HG03139 (cell line): ENCODE data around the gene NRIP3.

Experiments used
- ATAC-seq: cut with Tn5 transposase; IDR thresholded peaks from one replicate; pipeline ENCODE4 v1.9.1; 2021; ENCODE audit not compliant: unreplicated experiment

Gene NRIP3

DNA sequence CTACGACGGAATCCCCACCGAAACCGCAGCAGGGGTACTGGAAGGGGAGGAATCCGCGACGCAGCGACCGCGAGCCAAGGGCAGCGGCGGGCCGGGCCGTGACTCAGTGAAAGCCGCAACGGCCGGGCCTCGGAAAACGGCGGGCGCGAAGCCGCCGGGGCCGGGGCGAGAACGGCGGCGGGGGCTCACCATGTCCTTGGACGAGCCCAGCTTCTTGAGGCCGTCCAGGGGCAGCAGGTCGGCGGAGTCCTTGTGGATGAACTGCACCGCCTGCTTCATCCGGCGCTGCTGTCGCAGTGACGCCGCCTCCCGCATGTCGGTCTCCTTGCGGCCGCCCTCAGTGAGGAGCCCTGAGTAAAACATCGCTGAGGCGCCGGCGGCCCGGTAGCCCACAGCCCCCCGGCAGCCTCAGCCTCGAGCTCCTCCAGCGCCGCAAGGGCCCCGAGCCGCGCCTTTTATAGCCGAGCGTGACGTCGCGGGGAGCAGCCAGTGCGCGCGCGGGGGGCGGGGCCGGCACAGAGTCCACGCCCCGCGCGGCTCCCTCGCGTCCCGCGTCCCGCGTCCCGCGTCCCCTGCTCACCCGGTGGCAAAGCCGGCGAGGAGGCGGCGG, at the start of gene NRIP3:
NRIP3 (minus strand) TSS at position 429 of the 610 bp plus-strand sequence; CDS start at position 363, 66 bp downstream.
- no peak for ATAC-seq

- no peak for ATAC-seq
Observed at GRCh38 chr11:9052316-9052715, 48.5 kb upstream of the NRIP3 start.

GRCh38 chr11:9049959-9050358, 46.2 kb upstream of the NRIP3 start:
- no peak for ATAC-seq

GRCh38 chr11:9047964-9048523, 44.2 kb upstream of the NRIP3 start:
- ATAC-seq = no peak

- ATAC-seq = no peak
Observed at GRCh38 chr11:9046481-9046880, 42.7 kb upstream of the NRIP3 start.

DNA sequence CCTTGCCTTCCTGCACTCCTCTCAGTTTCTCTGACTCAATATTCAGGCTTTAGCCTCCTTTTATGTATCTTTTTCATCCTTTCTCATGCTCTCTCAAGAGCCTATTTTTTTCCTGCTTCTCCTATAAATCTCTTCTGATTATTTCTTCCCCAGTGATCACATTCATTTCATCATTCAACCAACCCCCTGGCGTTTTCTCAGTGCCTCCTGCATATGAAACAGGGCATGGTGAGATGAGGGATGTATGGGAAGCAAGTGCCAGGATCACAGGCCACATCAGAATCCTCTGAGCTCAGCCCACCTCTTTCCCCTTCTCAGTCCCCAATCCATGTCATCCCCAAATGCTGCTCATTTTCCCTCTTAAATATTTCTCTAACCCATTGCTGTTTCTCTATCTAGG, 38.7 kb upstream of the NRIP3 start:
- no peak for ATAC-seq

DNA sequence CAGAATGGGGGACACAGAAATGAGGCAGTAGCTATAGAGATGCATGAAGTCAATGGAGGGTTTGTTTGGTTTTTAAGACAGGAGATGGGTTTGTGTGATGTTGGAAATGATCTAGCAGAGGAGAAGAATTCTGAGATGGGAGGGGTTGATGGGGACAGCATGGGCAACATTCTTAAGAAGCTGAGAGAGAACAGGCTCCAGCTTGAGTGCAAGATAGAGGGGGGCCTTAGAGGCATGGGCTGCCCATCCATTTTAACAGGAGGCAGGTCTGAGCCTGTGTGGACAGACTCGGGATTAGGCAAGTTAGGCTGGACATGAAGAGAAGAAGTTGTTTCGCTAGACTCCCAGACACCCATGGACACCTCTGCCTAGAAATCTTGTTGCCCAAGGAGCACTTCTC, 37.9 kb upstream of the NRIP3 start:
- no peak for ATAC-seq

DNA sequence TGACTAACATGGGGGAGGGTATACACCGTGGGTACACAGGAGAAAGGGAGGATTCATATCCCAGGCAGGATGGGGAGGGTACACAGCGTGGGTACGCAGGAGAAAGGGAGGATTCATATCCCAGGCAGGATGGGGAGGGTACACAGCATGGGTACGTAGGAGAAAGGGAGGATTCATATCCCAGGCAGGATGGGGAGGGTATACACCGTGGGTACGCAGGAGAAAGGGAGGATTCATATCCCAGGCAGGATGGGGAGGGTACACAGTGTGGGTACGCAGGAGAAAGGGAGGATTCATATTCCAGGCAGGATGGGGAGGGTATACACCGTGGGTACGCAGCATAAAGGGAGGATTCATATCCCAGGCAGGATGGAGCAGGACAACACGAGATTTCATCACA, 36.6 kb upstream of the NRIP3 start:
- ATAC-seq = no peak

GRCh38 chr11:9039863-9040262, 36.1 kb upstream of the NRIP3 start:
- ATAC-seq = no peak

DNA sequence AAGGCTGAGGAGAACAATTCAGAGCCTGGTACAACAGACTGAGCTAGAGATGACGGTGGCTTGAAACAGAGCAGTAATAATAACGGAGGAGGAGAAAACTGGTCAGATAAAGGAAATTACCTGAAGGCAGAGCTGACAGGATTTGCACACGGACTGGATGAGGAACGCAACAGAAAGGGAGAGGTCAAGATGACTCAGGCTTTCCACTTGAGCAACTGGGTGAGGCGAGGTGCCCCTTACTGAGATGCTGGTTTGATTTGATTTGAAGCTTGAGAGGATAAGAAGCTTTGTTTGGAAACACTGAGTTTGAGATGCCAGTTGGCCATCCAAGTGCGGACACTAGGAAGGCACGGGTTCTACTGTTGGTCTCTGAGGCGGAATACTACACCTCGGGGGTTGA, 35.4 kb upstream of the NRIP3 start:
- no peak for ATAC-seq

GRCh38 chr11:9038541-9038940, 34.7 kb upstream of the NRIP3 start:
- ATAC-seq = no peak

DNA sequence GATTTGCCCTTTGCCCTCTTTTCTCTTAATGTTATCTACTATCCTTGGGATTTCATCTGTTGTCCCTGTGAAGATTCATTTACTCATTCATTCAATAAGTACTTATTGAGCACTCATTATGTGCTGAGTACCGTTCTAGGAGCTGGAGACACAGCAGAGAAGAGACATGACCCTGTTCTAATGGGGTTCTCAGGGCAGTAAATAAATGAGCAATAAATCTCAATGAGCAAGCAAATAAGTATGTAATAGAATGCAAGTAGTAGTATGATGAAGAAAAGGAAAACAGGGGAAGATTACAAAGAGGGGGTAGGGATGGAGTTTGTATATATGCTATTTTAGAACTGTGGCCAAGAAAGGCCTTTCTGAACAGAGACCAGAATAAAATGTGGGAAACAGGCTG, 34.2 kb upstream of the NRIP3 start:
- no peak for ATAC-seq

DNA sequence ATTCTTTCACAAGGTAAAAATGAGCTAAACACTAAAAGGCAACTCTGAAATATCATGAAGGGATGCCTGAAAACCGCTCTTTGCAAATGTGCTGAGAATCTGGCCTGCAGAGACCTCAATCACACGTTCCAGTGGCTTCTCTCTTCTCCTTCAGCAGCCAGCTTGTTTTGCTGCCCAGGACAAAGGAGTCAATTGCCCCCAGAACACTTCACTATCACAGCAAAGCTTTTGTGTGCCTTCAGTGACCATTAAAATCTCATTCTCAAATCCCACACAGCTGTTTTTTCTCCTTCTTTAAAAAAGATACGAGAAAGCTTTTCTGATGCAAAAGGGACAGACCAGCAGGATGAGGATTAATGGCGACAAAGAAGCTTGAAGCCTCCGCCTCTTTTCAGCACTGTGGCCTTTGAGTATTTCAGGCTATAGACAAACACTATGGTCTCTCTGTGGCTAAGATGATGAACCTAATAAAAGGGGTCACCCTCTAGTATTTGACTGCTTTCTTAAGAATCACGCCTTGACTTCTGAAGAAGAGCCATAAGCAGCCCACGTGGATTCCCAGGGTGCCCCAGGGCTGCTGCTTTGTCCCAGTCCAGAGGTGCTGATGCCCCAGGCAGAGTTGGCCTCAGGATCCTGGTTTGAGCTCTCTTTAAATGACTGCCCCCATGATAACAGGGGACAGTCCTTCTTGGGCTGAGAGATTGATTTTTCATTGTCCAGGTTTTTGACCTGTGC, 33.4 kb upstream of the NRIP3 start:
- ATAC-seq = no peak

DNA sequence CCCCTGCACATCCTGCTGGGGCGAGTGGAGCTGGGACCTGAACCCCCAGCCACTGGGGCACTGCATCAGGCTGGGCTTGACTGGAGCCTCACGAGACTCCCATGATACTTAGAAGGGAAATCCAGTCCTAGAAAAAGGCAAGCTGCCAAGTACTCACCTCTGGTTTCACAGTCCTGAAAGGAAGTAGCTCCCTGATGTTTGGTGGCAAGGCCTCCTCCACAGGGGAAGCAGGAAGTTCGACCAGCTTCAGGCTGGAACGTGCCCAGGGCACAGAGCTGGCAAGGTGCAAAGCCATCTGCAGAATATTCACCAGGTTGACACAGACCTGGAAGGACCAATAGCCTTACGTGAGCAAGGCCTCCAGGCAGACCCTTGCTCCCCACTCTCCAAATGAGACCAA, 26.8 kb upstream of the NRIP3 start:
- no peak for ATAC-seq

- ATAC-seq = no peak
Observed at GRCh38 chr11:9029422-9029821, 25.6 kb upstream of the NRIP3 start.

DNA sequence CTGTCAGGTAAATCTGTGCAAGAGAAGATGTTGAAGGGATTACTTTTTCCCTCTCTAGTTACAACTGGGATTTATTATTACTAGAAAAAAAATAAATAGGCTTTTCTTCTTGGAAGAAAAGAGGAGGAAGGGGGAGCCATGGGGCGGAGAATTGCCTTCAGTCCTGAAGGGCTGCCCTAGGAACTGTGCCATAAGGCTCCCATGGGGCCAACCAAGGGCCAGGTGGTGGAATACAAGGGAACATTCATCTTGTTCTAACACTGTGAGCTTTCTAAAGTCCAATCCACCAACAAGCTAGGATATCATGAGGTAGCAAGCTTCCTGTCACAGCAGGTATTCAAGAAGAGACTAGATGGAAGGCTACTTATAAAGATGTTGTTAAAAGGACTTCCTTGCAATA, 24.8 kb upstream of the NRIP3 start:
- no peak for ATAC-seq

DNA sequence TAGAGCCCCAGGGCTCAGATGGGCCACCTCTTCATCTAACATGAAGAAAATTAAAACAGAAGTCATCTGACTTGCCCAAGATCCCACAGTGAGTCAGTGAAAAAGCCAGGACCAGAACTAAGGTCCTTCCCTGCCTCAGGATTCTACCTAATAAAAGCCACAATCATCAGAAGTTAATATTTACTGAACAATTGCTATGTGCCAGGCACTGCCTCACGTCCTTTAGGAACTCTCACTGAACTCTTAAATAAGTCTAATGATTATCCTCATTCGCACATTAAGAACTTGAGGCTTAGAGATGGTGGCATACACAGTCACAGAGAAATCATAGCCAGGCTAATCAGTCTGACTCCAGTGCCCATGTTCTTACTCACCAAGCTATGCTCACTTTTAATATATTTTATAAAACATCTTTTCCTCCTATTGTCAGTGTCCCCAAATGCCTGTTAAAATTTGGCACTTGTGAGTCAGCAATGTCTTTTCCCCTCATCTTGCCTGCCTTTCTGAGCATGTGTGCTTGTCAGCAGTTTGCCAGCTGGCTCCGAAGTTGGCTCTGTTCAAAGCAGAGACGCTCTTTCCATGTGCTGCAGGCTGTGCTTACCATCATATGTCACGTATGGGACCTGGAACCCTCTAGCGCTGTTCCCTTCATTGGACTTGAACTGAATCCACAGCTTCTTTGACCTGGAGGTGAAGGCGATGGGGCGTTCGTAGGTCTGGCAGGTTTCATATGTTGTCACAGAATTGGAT, 21.5 kb upstream of the NRIP3 start:
- ATAC-seq = no peak

- no peak for ATAC-seq
Observed at GRCh38 chr11:9022961-9023680, 19.3 kb upstream of the NRIP3 start.

GRCh38 chr11:9020916-9021315, 17.1 kb upstream of the NRIP3 start:
- no peak for ATAC-seq

- ATAC-seq = no peak
Observed at GRCh38 chr11:9019861-9020260, 16.1 kb upstream of the NRIP3 start.

DNA sequence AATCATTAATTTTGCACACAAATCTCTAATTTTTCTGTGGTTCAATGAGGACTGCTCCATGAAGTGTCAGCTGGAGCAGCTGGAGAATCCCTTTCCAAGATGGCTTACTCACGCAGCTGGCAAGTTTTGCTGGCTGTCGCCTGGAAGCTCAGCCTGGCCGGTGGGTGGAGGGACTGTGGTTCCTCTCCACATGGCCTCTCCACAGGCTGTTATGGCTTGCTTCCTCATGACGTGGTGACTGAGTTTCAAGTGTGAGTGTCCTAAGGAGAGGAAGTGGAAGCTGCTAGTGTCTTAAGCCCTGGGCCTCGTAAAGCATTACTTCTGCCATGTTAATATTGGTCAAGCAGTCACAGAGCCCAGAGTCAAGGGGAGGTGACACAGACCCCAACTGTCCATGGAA, 14.0 kb upstream of the NRIP3 start:
- no peak for ATAC-seq
